H1 (cell line): Measurements from ENCODE around the gene NIM1K.

ENCODE experiments used
- CBX5 ChIP-seq: fragments of 300-800, 300-1000 bp; sonication (generic); IDR thresholded peaks from 2 replicates; pipeline ENCODE4 v1.7.1; 2016; ENCODE audit warnings: antibody characterized with exemption, low read length, low read depth
- NRF1 ChIP-seq: IDR thresholded peaks from 2 replicates; pipeline ENCODE4 v1.6.1; 2011; ENCODE audit warnings: mild to moderate bottlenecking, low read depth, low read length, improper control_type of control experiment
- RAD21 ChIP-seq, 2 experiments: IDR thresholded peaks in 1 of 2; conservative IDR thresholded peaks in 1 of 2; 2 replicates each; pipeline ENCODE4 v1.6.1; 2011; ENCODE audit warnings: low read depth in 2 of 2, low read length in 2 of 2, improper control_type of control experiment in 1 of 2, inconsistent platforms in 1 of 2, mild to moderate bottlenecking in 1 of 2, moderate library complexity in 1 of 2
- SRF ChIP-seq: IDR thresholded peaks from 2 replicates; pipeline ENCODE4 v1.6.1; 2011; ENCODE audit warnings: mild to moderate bottlenecking, low read depth, low read length, moderate library complexity
- TF ChIP-seq, protein P1 (sequence below): IDR thresholded peaks from 2 replicates; pipeline ENCODE4 v1.6.1; 2011; ENCODE audit warnings: low read length, improper control_type of control experiment

DNA sequence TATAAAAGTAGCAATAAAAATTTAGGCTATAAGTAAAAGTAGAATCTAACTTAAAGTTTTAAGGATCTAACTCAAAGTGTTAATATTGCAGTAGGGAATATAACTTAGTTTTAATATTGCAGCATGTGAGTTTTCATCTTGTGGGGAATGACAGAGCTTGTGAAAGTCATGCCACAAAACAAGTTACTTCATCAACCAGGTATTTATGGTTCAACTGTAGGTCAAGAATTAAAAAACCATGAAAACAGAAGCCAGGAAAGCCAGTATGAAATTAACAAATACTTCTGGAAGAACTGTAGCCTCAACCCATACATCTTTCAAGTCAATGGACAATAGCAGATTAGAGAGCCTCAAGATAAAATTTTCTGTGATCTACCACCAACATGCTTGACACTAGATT is 102.2 kb downstream of the NIM1K start:
- TF ChIP-seq NRF1 (no peak), RAD21 (IDR thresholded peaks at IDR 0.05 in 1 of 2, conservative IDR thresholded peaks at IDR 0.05 in 1 of 2; ENCODE audit: low read depth in 2 of 2, low read length in 2 of 2) (no peak), SRF (no peak), CBX5 (no peak)
- TF ChIP-seq, protein P1, sequence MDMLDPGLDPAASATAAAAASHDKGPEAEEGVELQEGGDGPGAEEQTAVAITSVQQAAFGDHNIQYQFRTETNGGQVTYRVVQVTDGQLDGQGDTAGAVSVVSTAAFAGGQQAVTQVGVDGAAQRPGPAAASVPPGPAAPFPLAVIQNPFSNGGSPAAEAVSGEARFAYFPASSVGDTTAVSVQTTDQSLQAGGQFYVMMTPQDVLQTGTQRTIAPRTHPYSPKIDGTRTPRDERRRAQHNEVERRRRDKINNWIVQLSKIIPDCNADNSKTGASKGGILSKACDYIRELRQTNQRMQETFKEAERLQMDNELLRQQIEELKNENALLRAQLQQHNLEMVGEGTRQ = no peak
